HepG2 (cell line): ENCODE results near the gene COX4I2. TPM values are rescaled to one million over a fixed set of nuclear protein-coding genes. Genes with fewer than 3 reads are reported as not detected.

ENCODE experiments used
- ARNT2 ChIP-seq: sonication (generic); formaldehyde crosslinking; IDR thresholded peaks from 2 replicates; pipeline ENCODE4 v1.8.0; 2022; ENCODE audit warnings: mild to moderate bottlenecking, low read depth, missing genetic modification reagents, moderate library complexity
- ARNTL ChIP-seq: sonication (generic); formaldehyde crosslinking; IDR thresholded peaks from 2 replicates; pipeline ENCODE4 v1.4.0; 2020; ENCODE audit warnings: mild to moderate bottlenecking, missing genetic modification reagents
- BATF2 ChIP-seq: sonication (generic); formaldehyde crosslinking; IDR thresholded peaks from 2 replicates; pipeline ENCODE4 v1.8.0; 2022; ENCODE audit warnings: mild to moderate bottlenecking, missing genetic modification reagents, moderate library complexity
- BCL3 ChIP-seq: sonication (generic); formaldehyde crosslinking; IDR thresholded peaks from 2 replicates; pipeline ENCODE4 v1.5.1; 2020; ENCODE audit warnings: mild to moderate bottlenecking, missing genetic modification reagents, moderate library complexity
- CBX5 ChIP-seq: sonication (generic); formaldehyde crosslinking; IDR thresholded peaks from 2 replicates; pipeline ENCODE4 v1.4.0; 2020; ENCODE audit warnings: missing genetic modification reagents, borderline replicate concordance
- GMEB1 ChIP-seq: sonication (generic); formaldehyde crosslinking; IDR thresholded peaks from 2 replicates; pipeline ENCODE4 v1.5.1; 2020; ENCODE audit warnings: missing genetic modification reagents, mild to moderate bottlenecking, borderline replicate concordance
- HMG20B ChIP-seq: conservative IDR thresholded peaks from 2 replicates; pipeline ENCODE4 v1.6.1; 2016; ENCODE audit warnings: missing genetic modification reagents, missing compliant biosample characterization
- IRF2 ChIP-seq: IDR thresholded peaks from 2 replicates; pipeline ENCODE4 v1.6.1; 2018; ENCODE audit warnings: missing genetic modification reagents, missing compliant biosample characterization
- JUNB ChIP-seq: sonication (generic); formaldehyde crosslinking; IDR thresholded peaks from 2 replicates; pipeline ENCODE4 v1.8.0; 2022; ENCODE audit warnings: missing genetic modification reagents, mild to moderate bottlenecking, borderline replicate concordance
- NFKB2 ChIP-seq: sonication (generic); formaldehyde crosslinking; IDR thresholded peaks from 2 replicates; pipeline ENCODE4 v1.4.0; 2020; ENCODE audit warnings: missing genetic modification reagents, borderline replicate concordance
- NR0B2 ChIP-seq: sonication (generic); formaldehyde crosslinking; IDR thresholded peaks from 2 replicates; pipeline ENCODE4 v1.4.0; 2020; ENCODE audit warnings: mild to moderate bottlenecking, missing genetic modification reagents
- POLR2G ChIP-seq: fragments of 200-400 bp; formaldehyde crosslinking; IDR thresholded peaks from 2 replicates; pipeline ENCODE4 v1.6.1; 2018; ENCODE audit warnings: mild to moderate bottlenecking, low read depth, low read length, moderate library complexity
- RBM22 ChIP-seq: fragments of 200-400 bp; formaldehyde crosslinking; optimal IDR thresholded peaks from 2 replicates; pipeline ENCODE3; 2017; ENCODE audit warnings: mild to moderate bottlenecking, low read length, moderate library complexity
- RFX1 ChIP-seq: fragments of 450-650 bp; IDR thresholded peaks from 2 replicates; pipeline ENCODE4 v1.6.1; 2017
- TSC22D2 ChIP-seq: sonication (generic); formaldehyde crosslinking; IDR thresholded peaks from 2 replicates; pipeline ENCODE4 v1.5.1; 2020; ENCODE audit warnings: missing genetic modification reagents, mild to moderate bottlenecking, borderline replicate concordance
- YEATS4 ChIP-seq: sonication (generic); formaldehyde crosslinking; IDR thresholded peaks from 2 replicates; pipeline ENCODE4 v1.4.0; 2020; ENCODE audit warnings: missing genetic modification reagents, borderline replicate concordance
- ZC3H4 ChIP-seq: sonication (generic); formaldehyde crosslinking; IDR thresholded peaks from 2 replicates; pipeline ENCODE4 v1.4.0; 2020; ENCODE audit warnings: missing genetic modification reagents, borderline replicate concordance
- ZNF224 ChIP-seq: sonication (generic); formaldehyde crosslinking; IDR thresholded peaks from 2 replicates; pipeline ENCODE4 v1.5.0; 2020; ENCODE audit warnings: mild to moderate bottlenecking, missing genetic modification reagents
- ZNF253 ChIP-seq: sonication (generic); formaldehyde crosslinking; IDR thresholded peaks from 2 replicates; pipeline ENCODE4 v1.8.0; 2022; ENCODE audit warnings: mild to moderate bottlenecking, missing genetic modification reagents, borderline replicate concordance
- ZNF280B ChIP-seq: sonication (generic); formaldehyde crosslinking; IDR thresholded peaks from 2 replicates; pipeline ENCODE4 v1.5.0; 2020; ENCODE audit warnings: missing genetic modification reagents, mild to moderate bottlenecking, borderline replicate concordance
- ZNF616 ChIP-seq: sonication (generic); formaldehyde crosslinking; IDR thresholded peaks from 2 replicates; pipeline ENCODE4 v1.5.0; 2020; ENCODE audit warnings: low read depth, mild to moderate bottlenecking, missing genetic modification reagents
- polyA plus RNA-seq, 8 experiments: library from polyadenylated mRNA; depleted of rRNA in 3 of 8; stranded (reverse) in 7 of 8; unstranded in 1 of 8; fragments of >200 nt; fragmentation: Illumina TruSeq in 4 of 8; extraction: Trizol in 4 of 8; gene quantifications; 2 replicates each; pipeline versions ENCODE4 v1.2.1 to v1.2.3, GENCODE V29; 2011 to 2016; ENCODE audit warnings: low read depth in 4 of 8, missing spikeins in 1 of 8, mixed read lengths in 1 of 8; ENCODE audit not compliant: insufficient read depth in 1 of 8
- total RNA-seq, 5 experiments: library from RNA; depleted of rRNA; stranded (reverse); fragments of >200 nt; fragmentation: Illumina TruSeq; extraction: Trizol; gene quantifications; 2 replicates each; pipeline ENCODE4 v1.2.3, GENCODE V29; 2016; ENCODE audit warnings: low read depth in 1 of 5

COX4I2 gene
- total and polyA plus RNA-seq, 2 of the 13 experiments (the other 11 are each of a cell fraction or from before 2014, with no cell fraction given): 1.1 TPM; not detected in 1

GRCh38 chr20:31684153-31685015 is 46.7 kb downstream of the COX4I2 start (continued):
- TF ChIP-seq GMEB1 (CRISPR knock-in tag) (no peak), ZC3H4 (CRISPR knock-in tag) (peak; percentile 53; the same call in 1 of the 2 replicates), YEATS4 (CRISPR knock-in tag) (no peak), ARNT2 (CRISPR knock-in tag) (no peak), RBM22 (peak; percentile 94), TSC22D2 (CRISPR knock-in tag) (peak; percentile 46; the same call in 1 of the 2 replicates), ZNF253 (CRISPR knock-in tag) (0 out of 2 replicates have a peak, but pooled peaks have one; percentile 37), ZNF616 (CRISPR knock-in tag) (no peak), BATF2 (CRISPR knock-in tag) (no peak), ZNF224 (no peak), CBX5 (peak; percentile 24; the same call in 1 of the 2 replicates), ARNTL (no peak), IRF2 (CRISPR knock-in tag) (no peak), HMG20B (no peak), BCL3 (CRISPR knock-in tag) (no peak), JUNB (CRISPR knock-in tag) (no peak), RFX1 (no peak), NFKB2 (CRISPR knock-in tag) (peak; percentile 48; the same call in 1 of the 2 replicates), ZNF280B (CRISPR knock-in tag) (no peak), POLR2G (peak; percentile 59), NR0B2 (no peak)
